Calu3 (cell line): ENCODE results near the gene JAKMIP2. TPM values are rescaled to one million over a fixed set of nuclear protein-coding genes. Genes with fewer than 3 reads are reported as not detected.

Experiments used
- BruUV-seq: library from RNA; stranded (reverse); fragments of 400-500 nt; replicated peaks from 2 replicates; lab custom pipeline; 2021; lab: Mats Ljungman, UMichigan
- CTCF ChIA-PET: fragments of 300-600 bp; sonication (Branson Sonifier 250); formaldehyde crosslinking; loops from one replicate; lab custom pipeline; 2022; ENCODE audit warnings: antibody characterized with exemption; lab: Charles Lee
- DNase-seq: peaks from one replicate; pipeline ENCODE4 v3.0.0; 2022
- H3K27ac Mint-ChIP-seq: one replicate; pipeline ENCODE4 v1.8.0; 2022; ENCODE audit warnings: mixed read lengths; ENCODE audit not compliant: unreplicated experiment
- H3K27me3 Mint-ChIP-seq: one replicate; pipeline ENCODE4 v1.8.0; 2022; ENCODE audit warnings: mixed read lengths; ENCODE audit not compliant: unreplicated experiment
- H3K36me3 Mint-ChIP-seq: one replicate; pipeline ENCODE4 v1.8.0; 2022; ENCODE audit warnings: mild to moderate bottlenecking, moderate library complexity, mixed read lengths; ENCODE audit not compliant: insufficient read depth, unreplicated experiment
- H3K4me1 Mint-ChIP-seq: one replicate; pipeline ENCODE4 v1.8.0; 2022; ENCODE audit warnings: mild to moderate bottlenecking, low read depth, mixed read lengths; ENCODE audit not compliant: unreplicated experiment
- H3K4me3 Mint-ChIP-seq: one replicate; pipeline ENCODE4 v1.8.0; 2022; ENCODE audit warnings: mild to moderate bottlenecking, low read depth, moderate library complexity, mixed read lengths; ENCODE audit not compliant: unreplicated experiment
- H3K9me3 Mint-ChIP-seq: one replicate; pipeline ENCODE4 v1.8.0; 2022; ENCODE audit warnings: low read depth, mixed read lengths; ENCODE audit not compliant: unreplicated experiment
- intact Hi-C: fragments of 100-400 bp; cut with micrococcal nuclease; formaldehyde crosslinking; loops from one replicate; pipeline ENCODE4 v1.10.0; 2022; ENCODE audit not compliant: unreplicated experiment
- total RNA-seq: library from RNA; stranded (reverse); gene quantifications from 2 replicates; pipeline ENCODE4 v1.2.3, GENCODE V29; 2022
- TF ChIP-seq, protein P1 (sequence below): fragments of 200-600 bp; IDR thresholded peaks from one replicate; pipeline ENCODE4 v1.8.0; 2022; ENCODE audit warnings: antibody characterized with exemption; ENCODE audit not compliant: unreplicated experiment

JAKMIP2 gene
- total RNA-seq, 1 experiment from 2014 or later: not detected

DNA sequence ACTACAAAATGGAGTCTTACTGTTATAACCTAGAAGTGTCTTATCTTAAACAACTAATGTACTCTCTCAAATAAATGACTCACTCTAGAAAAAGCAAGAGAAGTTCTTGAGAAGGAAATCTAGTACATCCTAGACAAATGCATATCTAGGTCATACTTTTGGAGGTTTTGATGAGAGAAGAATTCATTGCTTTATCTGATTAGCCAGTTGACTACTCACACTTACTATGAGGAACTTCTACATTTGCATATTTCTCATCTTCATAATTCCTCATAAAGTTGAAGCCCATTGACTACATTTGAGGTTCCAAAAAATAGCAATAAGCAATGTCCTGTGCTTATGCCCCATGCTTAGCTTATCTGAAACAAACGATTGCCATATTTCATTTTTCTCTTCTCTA, 2.8 kb downstream of the JAKMIP2 start:
- intact Hi-C loops: no loop called here
- Mint-ChIP-seq H3K9me3 (no peaks in the 10 kb centered on the region), H3K4me3 (no peak overlapping the region), H3K27ac (no peak overlapping the region), H3K36me3 (no peaks in the 10 kb centered on the region), H3K4me1 (no peaks in the 10 kb centered on the region), H3K27me3 (no peaks in the 10 kb centered on the region)
- CTCF ChIA-PET: no interaction called here
- TF ChIP-seq, protein P1, sequence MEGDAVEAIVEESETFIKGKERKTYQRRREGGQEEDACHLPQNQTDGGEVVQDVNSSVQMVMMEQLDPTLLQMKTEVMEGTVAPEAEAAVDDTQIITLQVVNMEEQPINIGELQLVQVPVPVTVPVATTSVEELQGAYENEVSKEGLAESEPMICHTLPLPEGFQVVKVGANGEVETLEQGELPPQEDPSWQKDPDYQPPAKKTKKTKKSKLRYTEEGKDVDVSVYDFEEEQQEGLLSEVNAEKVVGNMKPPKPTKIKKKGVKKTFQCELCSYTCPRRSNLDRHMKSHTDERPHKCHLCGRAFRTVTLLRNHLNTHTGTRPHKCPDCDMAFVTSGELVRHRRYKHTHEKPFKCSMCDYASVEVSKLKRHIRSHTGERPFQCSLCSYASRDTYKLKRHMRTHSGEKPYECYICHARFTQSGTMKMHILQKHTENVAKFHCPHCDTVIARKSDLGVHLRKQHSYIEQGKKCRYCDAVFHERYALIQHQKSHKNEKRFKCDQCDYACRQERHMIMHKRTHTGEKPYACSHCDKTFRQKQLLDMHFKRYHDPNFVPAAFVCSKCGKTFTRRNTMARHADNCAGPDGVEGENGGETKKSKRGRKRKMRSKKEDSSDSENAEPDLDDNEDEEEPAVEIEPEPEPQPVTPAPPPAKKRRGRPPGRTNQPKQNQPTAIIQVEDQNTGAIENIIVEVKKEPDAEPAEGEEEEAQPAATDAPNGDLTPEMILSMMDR: no peak
- BruUV-seq: no TSS peak
- DNase-seq: no peak

- no peaks in the 10 kb centered on the region for H3K27me3 Mint-ChIP-seq
- no TSS peak for BruUV-seq
- CTCF ChIA-PET: no interaction called here
Observed at GRCh38 chr5:147776989-147777388, 5.5 kb downstream of the JAKMIP2 start.

DNA sequence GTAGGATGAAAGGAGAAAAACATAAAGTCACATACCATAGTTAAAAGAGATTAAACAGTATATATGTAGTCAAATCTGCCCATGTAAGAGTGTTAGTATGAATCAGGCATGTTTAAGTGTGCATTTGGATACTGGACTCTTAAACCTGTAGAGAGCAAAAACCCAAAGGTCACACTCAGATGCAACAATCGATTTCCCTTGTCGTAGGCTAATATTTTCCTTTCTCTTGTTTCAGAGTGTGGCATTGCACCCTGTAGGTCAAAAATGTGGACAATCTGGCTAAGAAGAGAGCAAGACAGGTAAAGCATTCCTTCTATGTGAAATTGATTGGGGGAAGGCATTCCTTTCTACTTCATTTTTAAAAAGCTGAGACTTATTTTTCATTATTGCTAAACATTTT, 8.9 kb downstream of the JAKMIP2 start:
- no peak overlapping the region for H3K27ac Mint-ChIP-seq
- TF ChIP-seq, protein P1: no peak
- H3K9me3 Mint-ChIP-seq: no peaks in the 10 kb centered on the region
- no peaks in the 10 kb centered on the region for H3K4me1 Mint-ChIP-seq
- H3K27me3 Mint-ChIP-seq: no peaks in the 10 kb centered on the region
- H3K4me3 Mint-ChIP-seq: no peak overlapping the region
- no peak for DNase-seq
- no peaks in the 10 kb centered on the region for H3K36me3 Mint-ChIP-seq
- intact Hi-C loops: no loop called here
- CTCF ChIA-PET: no interaction called here
- no TSS peak for BruUV-seq

More at GRCh38 chr5:147776989-147777388, 5.5 kb downstream of the JAKMIP2 start:
- no peak overlapping the region for H3K27ac Mint-ChIP-seq
- H3K9me3 Mint-ChIP-seq: no peaks in the 10 kb centered on the region
- no peak overlapping the region for H3K4me3 Mint-ChIP-seq
- H3K4me1 Mint-ChIP-seq: no peaks in the 10 kb centered on the region
- no peaks in the 10 kb centered on the region for H3K36me3 Mint-ChIP-seq
- DNase-seq: no peak
- intact Hi-C loops: no loop called here
- TF ChIP-seq, protein P1: no peak

- Mint-ChIP-seq H3K4me1 (no peaks in the 10 kb centered on the region), H3K4me3 (no peak overlapping the region), H3K36me3 (no peaks in the 10 kb centered on the region), H3K27ac (no peak overlapping the region), H3K27me3 (no peaks in the 10 kb centered on the region), H3K9me3 (no peaks in the 10 kb centered on the region)
- intact Hi-C loops: no loop called here
- TF ChIP-seq, protein P1: no peak
- CTCF ChIA-PET: no interaction called here
- no TSS peak for BruUV-seq
- no peak for DNase-seq
Observed at GRCh38 chr5:147773139-147773538, 9.4 kb downstream of the JAKMIP2 start.
